Measurements from ENCODE around the gene ULK4.

ULK4 gene

DNA sequence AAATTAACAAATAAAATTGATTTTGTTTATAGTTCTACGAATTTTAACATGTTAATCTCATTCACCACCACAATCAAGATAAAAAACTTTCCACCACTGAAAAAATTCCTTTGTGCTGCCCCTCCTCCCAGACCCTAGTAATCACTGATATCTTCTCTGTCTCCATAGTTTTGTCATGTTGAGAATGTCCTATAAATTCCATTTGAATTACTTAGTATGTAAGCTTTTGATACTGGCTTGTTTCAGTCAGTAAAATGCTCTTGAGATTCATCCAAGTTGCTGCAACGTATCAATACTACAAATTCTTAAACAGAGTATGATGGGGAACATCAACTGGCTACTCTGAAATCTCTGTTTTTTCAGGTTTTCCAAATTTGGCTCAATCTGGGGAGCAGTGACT lies 633.0 kb downstream of the ULK4 start:
- no peak for DNase-seq (ENCODE audit: low spot score)
- TF ChIP-seq CTCF (IDR thresholded peaks at IDR 0.05; ENCODE audit: borderline replicate concordance, control extremely low read depth, extremely low read depth, insufficient read depth, missing control alignments), result no peak
- in situ Hi-C loops (cut with MboI; ENCODE audit: low sequenced_read_pairs, unreplicated experiment), result no loop called here

DNA sequence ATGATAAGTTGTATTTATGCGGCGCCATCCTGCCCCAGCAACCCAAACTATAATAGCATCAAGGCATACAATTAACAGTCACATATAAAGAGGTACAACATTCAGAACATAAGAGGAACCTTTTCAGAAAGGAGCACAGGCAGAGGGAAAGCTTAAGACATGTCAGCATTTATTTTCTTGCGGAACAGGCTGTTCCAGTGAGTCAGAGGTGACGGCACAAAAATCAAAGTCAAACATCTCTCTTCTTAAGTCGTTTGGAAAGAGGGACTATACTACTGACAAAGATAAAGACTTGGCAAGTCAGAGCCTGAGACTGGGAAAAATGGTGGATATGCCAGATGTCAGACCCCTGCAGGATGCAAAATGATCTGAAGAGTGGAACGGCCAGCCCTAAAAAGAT lies 634.2 kb downstream of the ULK4 start:
- no peak for DNase-seq (ENCODE audit: low spot score)
- no peak for TF ChIP-seq CTCF (IDR thresholded peaks at IDR 0.05; ENCODE audit: borderline replicate concordance, control extremely low read depth, extremely low read depth, insufficient read depth, missing control alignments)
- in situ Hi-C loops (cut with MboI; ENCODE audit: low sequenced_read_pairs, unreplicated experiment), result no loop called here

- no peak for TF ChIP-seq CTCF (IDR thresholded peaks at IDR 0.05; ENCODE audit: borderline replicate concordance, control extremely low read depth, extremely low read depth, insufficient read depth, missing control alignments)
- in situ Hi-C loops (cut with MboI; ENCODE audit: low sequenced_read_pairs, unreplicated experiment), result no loop called here
- no peak for DNase-seq (ENCODE audit: low spot score)
Observed at GRCh38 chr3:41324156-41324475, 637.8 kb downstream of the ULK4 start.

- in situ Hi-C loops (cut with MboI; ENCODE audit: low sequenced_read_pairs, unreplicated experiment), result no loop called here
- no peak for DNase-seq (ENCODE audit: low spot score)
- TF ChIP-seq CTCF (IDR thresholded peaks at IDR 0.05; ENCODE audit: borderline replicate concordance, control extremely low read depth, extremely low read depth, insufficient read depth, missing control alignments), result no peak
Observed at GRCh38 chr3:41323467-41324155, 638.3 kb downstream of the ULK4 start.

DNA sequence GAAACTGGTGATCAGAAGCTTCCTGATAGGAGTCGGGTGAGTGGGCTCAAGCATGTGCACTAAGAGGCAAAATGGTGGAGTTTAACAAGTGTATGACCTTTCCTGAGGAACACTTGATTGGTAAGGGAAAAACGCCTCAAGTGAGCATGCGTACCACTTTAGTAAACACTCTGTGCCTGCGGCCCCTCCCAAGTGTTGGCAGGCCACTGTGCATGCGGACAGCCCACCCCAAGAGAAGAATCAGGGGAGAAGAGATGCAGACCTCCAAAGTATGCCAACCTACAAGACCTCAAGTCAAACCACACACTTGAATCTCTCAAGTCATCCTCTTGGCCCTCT lies 640.3 kb downstream of the ULK4 start:
- TF ChIP-seq CTCF (IDR thresholded peaks at IDR 0.05; ENCODE audit: borderline replicate concordance, control extremely low read depth, extremely low read depth, insufficient read depth, missing control alignments), result no peak

GRCh38 chr3:41320953-41321641 lies 640.8 kb downstream of the ULK4 start:
- no peak for DNase-seq (ENCODE audit: low spot score)
- no peak for TF ChIP-seq CTCF (IDR thresholded peaks at IDR 0.05; ENCODE audit: borderline replicate concordance, control extremely low read depth, extremely low read depth, insufficient read depth, missing control alignments)
- in situ Hi-C loops (cut with MboI; ENCODE audit: low sequenced_read_pairs, unreplicated experiment), result no loop called here

More for the DNA sequence above, 640.3 kb downstream of the ULK4 start:
- in situ Hi-C loops (cut with MboI; ENCODE audit: low sequenced_read_pairs, unreplicated experiment), result no loop called here
- DNase-seq (ENCODE audit: low spot score), result no peak

Data from GM13976 (cell line).